Astrocyte of the spinal cord (primary cell): ENCODE measurements around the gene AGAP1.

Experiments used
- DNase-seq: peaks from one replicate; pipeline ENCODE4 v3.0.0; 2011; ENCODE audit warnings: low read depth, low spot score
- H3K4me3 ChIP-seq: 2 replicates; pipeline ENCODE4 v1.5.1; 2011; ENCODE audit warnings: low read depth, mild to moderate bottlenecking, low read length, moderate library complexity
- in situ Hi-C: cut with HindIII; loops from 2 replicates; pipeline ENCODE4 v1.10.0; 2017; ENCODE audit warnings: low sequenced_read_pairs
- TF ChIP-seq, protein P1 (sequence below): IDR thresholded peaks from 2 replicates; pipeline ENCODE4 v1.5.1; 2012; ENCODE audit warnings: low read depth, mild to moderate bottlenecking, low read length, inconsistent platforms

AGAP1 gene

GRCh38 chr2:235749771-235750160 lies 255.9 kb downstream of the AGAP1 start:
- in situ Hi-C loops, result no loop called here
- no peak for DNase-seq
- no peak overlapping the region for H3K4me3 ChIP-seq
- TF ChIP-seq, protein P1, sequence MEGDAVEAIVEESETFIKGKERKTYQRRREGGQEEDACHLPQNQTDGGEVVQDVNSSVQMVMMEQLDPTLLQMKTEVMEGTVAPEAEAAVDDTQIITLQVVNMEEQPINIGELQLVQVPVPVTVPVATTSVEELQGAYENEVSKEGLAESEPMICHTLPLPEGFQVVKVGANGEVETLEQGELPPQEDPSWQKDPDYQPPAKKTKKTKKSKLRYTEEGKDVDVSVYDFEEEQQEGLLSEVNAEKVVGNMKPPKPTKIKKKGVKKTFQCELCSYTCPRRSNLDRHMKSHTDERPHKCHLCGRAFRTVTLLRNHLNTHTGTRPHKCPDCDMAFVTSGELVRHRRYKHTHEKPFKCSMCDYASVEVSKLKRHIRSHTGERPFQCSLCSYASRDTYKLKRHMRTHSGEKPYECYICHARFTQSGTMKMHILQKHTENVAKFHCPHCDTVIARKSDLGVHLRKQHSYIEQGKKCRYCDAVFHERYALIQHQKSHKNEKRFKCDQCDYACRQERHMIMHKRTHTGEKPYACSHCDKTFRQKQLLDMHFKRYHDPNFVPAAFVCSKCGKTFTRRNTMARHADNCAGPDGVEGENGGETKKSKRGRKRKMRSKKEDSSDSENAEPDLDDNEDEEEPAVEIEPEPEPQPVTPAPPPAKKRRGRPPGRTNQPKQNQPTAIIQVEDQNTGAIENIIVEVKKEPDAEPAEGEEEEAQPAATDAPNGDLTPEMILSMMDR, result no peak

- H3K4me3 ChIP-seq, result no peak overlapping the region
- in situ Hi-C loops, result no loop called here
Measured at GRCh38 chr2:235752846-235753245, 259.0 kb downstream of the AGAP1 start.

DNA sequence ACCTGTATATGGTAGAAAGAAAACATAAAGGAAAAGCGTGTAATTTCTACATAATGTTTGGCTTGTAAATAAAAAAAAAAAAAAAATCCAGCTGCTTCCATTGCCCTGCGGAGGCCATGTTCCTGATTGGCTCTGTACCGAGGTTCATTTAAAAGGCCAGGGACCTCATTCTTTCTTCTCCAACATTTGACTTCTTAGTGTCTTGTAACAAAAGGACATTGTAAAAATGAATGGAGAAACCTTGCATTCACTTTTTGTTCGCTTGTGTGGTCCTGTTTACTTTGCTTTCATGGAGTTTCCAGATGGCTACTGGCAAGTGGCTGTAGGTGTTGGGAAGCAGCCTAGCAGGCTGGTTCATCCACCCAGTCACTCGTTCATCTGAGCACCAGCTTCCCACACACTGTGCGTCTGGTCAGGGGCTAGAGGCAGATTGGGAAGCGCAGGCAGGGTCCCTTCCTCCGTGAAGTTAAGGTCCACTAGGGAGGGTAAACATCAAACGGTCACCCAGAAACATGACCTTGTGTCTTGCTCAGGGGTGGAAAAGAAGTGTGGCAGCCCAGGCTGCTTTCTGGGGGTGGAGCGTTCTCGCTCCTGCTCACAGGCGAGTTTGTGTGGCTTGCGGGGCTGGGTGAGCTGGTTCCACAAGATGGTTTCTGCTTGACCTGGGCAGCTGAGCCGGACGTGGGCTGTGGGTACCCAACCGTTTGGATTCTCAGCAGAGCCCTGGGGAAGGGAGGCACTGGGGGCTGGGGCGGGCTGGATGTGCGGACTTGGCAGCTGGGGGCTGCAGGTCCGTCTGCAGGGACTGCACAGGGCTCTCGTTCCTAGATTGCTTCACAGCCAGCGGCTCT lies 260.7 kb downstream of the AGAP1 start:
- no peak overlapping the region for H3K4me3 ChIP-seq
- in situ Hi-C loops, result no loop called here
- no peak for DNase-seq
- TF ChIP-seq, protein P1, result no peak

More at GRCh38 chr2:235752846-235753245, 259.0 kb downstream of the AGAP1 start:
- DNase-seq, result no peak
- TF ChIP-seq, protein P1, result no peak

DNA sequence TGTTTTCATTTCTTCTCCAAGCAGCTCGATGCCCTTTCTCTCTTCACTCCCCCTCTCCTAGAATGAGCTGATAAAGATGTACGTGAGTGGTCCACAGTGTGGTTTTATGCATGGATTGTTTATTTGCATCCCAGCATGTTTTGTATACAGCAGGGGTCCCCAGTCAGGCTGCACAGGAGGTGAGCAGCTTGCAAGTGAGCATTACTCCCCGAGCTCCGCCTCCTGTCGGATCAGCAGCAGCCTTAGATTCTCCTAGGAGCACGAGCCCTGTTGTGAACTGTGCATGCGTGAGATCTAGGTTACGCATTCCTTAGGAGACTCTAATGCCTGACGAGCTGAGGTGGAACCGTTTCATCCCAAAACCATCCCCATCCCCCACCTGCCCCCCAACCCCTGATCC lies 262.6 kb downstream of the AGAP1 start:
- TF ChIP-seq, protein P1, result no peak
- in situ Hi-C loops, result no loop called here
- H3K4me3 ChIP-seq, result no peak overlapping the region
- no peak for DNase-seq

DNA sequence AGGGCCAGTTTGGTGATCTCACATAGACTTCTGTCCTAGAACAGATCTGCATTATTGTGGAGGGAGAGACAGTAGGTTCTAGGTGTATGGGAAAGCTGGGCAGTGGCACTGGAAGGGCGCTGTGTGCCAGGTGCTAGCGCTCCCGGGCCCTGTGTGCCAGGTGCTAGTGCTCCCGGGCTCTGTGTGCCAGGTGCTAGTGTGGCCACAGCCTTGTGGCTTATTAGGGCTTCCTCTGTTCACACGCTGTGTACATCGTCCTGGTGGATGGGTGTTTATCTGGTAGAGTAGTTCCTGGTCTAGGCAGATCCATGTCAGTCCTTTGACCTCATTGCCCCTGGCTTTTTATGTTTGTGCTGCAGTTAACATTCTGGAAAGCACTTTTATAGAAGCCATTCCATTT lies 263.4 kb downstream of the AGAP1 start:
- TF ChIP-seq, protein P1, result no peak
- H3K4me3 ChIP-seq, result no peak overlapping the region
- no peak for DNase-seq
- in situ Hi-C loops, result no loop called here

DNA sequence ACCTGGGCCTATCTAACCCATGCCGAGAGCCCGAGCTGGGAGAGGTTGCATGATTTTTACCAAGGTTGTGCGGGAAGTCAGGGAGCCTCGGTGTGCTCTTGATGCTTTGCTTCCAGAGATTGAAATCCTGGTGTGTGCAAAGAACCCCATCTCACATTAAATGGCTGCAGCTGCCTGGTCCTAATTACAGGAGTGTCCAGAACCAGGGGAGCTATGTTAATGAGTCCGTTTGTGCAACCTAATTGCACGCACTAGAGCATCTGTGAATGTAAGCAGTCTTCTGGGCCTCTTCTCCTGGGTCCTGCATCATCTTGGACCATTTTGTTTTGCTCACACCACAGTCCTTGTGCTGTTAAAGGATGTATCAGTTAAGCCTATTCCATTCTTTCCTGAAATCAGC lies 263.8 kb downstream of the AGAP1 start:
- TF ChIP-seq, protein P1, result no peak
- in situ Hi-C loops, result no loop called here
- no peak overlapping the region for H3K4me3 ChIP-seq
- DNase-seq, result no peak
